GM21526 (cell line): ENCODE results near the gene GOLGB1.
A peak's percentile ranks its signal among the peaks of the same experiment; 100 is the strongest.
"Not testable (repeated sequence)": the region's sequence is repeated elsewhere in the genome, so short reads cannot be mapped to it uniquely, and the experiment has no call there.

Experiments
- ATAC-seq: cut with Tn5 transposase; IDR thresholded peaks from one replicate; pipeline ENCODE4 v1.9.1; 2021; ENCODE audit warnings: moderate library complexity; ENCODE audit not compliant: unreplicated experiment, low FRiP score

Gene GOLGB1

DNA sequence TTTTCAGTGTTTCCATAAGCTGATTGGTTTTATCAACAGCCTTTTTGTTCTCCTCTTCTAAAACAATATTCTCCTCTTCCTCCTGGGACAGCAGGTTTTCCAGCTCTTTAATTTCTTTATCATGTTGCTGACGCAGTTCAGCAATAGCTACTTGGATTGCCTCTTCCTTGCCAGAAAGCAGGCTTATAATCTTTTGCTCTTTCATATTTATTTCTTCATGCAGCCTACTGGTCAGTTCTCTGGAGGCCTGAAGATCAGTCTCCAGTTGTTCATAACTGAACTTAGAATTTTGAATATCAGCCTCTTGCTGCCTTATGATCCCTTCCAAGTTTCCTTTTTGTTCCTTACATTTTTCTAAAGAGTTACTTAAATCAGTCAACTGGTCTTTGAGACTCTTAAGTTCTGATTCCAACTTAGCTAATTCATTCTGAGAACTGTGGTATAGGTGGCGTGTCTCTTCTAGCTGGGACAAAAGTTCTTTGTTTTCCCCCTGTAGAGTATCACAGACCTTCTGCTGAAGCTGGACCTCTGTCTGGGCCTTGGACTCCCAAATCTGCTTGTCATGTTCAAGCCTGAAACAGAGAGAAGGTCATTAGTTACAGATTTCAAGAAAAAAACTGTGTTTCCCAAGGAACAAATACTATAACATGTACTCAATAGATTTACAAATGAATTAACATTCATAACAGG lies 57.4 kb downstream of the GOLGB1 start:
- no peak for ATAC-seq

DNA sequence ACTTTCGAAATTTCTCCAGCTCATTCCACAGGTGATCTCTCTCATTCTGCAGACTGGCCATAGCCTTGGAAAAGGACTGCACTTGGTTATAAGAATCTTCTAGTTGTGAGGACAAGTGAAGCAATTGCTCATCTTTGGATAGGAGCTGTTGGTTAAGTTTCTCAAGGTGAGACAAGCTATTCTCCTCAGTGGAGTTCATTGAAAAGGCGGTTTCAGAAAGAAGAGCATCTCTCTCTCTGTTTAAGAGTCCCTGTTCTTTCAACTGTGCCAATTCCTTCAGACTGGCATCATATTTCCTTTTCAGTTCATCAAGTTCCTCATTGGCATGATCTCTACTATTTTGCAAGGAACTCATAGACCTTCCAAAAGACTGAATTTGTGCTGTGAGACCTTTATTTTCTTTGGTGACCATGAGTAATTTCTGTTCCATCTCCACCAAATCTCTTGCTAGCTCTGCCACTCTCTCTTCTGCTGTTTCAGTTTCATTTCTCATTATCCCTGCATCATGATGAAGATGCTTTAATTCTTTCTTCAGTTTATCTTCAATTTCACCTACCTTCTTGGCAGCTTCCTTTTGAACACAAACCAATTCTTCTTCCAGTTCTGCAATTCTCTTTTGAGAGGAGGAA lies 58.6 kb downstream of the GOLGB1 start:
- peak; percentile 59 for ATAC-seq

DNA sequence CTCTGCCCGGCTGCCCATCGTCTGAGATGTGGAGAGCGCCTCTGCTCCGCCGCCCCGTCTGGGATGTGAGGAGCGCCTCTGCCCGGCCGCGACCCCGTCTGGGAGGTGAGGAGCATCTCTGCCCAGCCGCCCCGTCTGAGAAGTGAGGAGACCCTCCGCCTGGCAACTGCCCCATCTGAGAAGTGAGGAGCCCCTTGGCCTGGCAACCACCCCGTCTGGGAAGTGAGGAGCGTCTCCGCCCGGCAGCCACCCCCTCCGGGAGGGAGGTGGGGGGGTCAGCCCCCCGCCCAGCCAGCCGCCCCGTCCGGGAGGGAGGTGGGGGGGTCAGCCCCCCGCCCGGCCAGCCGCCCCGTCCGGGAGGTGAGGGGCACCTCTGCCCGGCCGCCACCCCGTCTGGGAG lies 60.8 kb downstream of the GOLGB1 start:
- not testable (repeated sequence) for ATAC-seq

DNA sequence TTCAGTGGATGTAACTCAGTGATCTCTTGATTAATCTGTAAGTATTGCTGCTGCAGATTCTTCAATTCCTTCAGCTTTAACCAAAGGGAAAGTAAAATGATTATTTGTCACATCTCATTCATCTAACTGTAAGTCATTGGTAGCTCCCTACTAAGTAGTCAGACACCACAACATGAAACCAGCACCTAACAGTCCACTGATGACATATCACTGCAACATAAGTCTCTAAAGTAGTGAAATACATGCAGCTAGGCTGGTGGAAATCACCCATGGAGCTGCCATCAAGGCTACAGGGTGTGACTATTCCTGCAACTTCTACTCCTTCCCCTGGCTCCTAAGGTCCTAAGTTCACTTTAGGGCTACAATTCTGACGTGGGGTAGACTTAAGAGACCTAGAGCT lies 67.7 kb downstream of the GOLGB1 start:
- no peak for ATAC-seq

DNA sequence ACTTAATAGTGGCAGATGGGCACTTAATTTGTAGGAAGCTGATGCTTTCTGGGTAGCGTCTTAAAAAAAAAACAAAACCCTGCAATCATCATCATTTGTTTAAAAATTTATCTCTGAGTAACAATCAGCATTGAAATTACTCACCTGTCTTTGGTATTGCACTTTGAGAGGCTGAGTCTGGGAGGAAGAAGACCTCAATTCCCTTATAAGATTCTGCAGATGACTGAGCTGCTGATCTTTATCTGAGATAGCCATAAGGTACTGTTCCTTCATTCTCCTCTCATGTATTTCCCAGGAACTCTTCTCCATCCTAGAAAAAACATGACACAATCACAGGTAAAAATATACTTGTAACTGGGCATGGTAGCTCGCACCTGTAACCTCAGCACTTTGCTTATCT lies 72.4 kb downstream of the GOLGB1 start:
- ATAC-seq, result no peak

DNA sequence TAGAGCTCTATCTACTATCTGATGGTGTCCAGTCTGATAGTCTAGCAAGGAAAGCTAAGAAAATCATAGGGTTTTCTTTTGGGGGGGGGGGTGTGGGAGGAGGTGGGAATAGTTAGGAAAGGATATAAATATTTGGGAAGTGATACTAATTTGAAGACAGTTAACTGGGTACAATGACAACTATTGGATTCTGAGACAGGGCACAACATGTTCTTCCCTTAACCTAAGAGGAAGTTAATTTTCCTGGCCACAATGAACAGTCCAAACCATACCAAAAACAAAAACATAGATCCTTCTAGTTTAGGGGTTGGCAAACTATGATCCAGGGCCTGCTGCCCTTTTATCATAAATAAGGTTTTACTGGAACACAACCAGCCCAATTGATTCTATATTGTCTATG lies 78.9 kb downstream of the GOLGB1 start:
- no peak for ATAC-seq

DNA sequence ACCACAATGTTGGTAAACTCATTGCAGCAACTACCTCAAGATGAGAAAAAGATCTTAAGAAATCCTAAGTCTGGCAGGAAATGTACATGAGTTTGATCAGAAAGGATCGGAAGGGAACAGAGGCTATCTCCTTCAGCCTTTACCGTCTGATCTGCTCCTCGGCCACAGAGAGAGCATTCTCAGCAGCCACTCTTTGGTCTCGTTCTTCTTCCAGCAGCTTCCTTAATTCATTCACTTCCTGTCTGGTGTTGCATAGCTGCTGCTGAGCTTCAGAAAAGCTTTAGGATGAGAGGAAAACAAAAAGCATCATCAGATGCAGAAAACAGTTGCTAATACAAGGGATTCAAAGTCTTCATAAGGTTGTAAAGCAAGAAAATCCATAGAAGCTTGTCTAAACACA lies 82.2 kb downstream of the GOLGB1 start:
- ATAC-seq, result no peak

DNA sequence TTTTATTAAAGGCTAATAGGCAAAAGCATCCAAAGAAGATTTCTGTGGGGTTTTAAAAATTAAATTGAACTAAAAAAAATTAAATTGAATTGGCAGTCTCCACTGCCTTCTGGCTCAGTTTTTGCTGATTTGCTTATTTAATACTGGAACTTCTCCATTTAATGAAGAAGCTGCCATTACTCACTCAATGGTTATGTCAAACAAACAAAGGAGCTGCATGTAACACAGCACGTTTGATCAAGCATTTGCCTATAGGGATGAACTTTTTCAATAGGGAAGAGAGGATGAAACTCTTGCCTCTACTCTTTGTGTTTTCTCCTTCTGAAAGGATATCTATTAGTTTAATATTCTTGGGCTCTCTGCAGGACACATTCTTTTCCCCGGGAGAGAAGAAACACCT lies 84.1 kb downstream of the GOLGB1 start:
- no peak for ATAC-seq

DNA sequence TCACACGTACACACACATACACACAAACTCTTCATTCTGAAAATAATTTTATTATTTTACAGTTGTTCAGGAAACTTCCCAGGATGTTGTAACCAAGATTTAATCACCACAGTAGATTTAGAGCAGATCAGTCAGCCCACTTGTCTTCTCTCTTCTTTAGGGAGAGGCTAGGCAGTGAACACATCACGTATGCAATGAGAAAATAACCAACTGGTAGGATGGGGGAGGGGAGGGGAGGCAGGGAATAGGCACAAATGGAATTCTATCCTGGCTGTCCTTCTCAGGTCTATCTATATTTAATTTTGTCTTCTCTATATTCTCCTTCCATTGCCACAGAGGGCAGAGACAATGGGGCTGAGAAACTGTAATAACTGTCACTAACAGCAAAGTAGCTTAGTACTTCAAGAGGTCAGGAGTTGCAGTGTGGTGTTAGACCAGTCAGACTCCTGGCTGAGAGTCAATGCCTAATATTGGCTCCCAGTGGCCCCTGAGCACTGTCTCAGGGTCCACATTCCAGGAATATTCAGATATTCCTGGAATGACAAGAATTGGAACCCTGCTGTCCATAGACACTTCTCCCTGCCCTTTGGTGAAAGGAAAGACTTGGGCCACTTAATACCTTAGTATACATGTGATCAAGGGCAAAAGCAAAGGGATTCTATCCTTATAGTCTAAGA lies 86.2 kb downstream of the GOLGB1 start:
- no peak for ATAC-seq

DNA sequence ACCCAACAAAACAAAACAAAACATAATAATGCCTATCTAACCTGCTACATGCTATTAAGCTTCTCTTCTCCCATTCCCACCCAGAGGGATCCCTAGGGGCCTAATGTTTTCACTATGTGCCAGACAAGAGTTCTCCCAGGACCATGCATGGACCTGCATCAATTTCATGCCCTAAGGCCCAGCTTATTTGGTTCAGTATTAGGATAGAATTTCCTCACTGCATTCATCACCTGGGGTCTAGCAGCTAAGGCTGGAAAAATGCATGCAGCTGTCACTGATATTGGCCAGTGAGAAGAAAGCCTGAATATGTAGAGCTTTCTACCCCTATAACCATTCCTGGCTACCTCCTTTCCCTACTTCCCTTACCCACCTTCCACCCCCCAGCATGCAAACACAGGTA lies 86.8 kb downstream of the GOLGB1 start:
- ATAC-seq, result no peak

DNA sequence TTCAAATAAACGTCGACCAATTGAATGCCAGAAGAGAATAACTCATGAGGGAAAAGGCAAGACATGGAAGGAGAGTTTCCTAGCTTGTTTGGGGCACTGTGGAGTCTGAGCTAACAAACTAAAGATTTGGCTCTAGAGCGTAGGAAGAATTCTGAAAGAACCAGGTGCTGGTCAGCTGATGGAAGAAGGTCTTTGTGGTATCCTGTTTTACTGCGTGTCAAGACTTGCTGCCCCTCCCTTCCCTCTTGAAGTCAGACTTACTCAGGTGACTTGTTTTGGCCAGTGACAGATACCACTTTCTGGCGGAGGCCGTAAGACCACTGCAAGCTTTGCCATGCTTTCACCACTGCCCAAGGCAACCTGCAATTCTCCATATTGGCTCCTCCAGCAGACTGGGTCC lies 88.2 kb downstream of the GOLGB1 start:
- ATAC-seq, result no peak

DNA sequence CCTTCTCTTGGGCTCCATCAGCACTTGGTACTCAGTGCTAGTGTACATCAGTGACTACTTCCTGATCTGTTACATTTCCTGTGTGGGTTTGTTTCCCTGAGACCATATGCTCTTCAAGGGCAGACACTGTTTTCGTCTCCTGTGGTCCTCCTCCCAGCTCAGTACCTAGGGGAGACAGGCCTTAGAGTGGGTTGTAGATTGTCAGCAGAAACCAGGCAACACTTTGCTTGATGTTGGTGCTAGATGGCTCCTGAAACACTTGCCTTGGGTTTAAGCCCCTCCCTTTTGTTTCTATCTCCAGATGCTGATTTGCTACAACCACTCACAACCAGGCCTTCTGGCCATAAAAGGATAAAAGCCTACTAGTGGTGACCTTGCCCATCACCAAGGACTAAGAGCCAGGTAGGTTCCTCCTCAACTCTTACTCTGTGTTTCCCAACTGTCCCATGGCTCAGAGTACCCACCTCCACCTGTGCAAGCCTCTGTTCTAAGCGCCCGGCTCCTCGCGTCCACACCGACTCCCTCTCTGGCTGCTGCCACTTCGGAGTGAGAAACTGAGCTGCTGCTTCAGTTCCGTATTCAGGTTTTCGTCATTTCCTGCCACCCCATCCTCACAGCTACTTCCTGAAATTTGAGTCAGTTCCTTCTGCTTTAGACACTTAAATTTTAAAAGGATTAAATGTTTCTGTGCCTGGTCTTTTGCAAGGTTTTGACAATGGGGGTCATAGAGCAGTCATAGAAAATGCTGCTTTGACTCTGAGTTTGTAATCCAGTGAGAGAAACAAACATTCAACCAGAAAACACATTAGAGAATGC lies 89.0 kb downstream of the GOLGB1 start, which contains the start of gene HCLS1:
Gene HCLS1 (minus strand): TSS at position 548 of the 816 bp plus-strand sequence. CDS start 2,556 bp downstream, outside the sequence.
- ATAC-seq, result peak; percentile 81

DNA sequence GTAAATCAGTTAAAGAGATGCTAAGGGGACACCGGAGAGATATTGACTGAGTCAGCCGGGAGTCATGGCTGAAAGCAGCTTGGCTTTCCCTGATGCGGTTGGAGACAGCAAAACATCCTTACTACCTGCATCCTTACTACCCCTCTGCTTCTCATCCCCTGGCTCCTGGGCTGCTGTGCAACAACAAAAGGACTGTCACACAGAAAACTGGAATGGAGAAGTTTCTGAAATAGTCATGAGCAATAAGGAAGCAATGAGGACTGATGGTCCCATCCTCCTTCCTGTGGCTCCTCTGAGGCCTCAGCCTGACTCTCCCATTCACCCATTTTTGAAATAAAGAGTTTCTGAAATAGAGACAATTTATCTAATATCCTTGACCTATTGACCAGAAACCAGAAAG lies 90.0 kb downstream of the GOLGB1 start:
- no peak for ATAC-seq

DNA sequence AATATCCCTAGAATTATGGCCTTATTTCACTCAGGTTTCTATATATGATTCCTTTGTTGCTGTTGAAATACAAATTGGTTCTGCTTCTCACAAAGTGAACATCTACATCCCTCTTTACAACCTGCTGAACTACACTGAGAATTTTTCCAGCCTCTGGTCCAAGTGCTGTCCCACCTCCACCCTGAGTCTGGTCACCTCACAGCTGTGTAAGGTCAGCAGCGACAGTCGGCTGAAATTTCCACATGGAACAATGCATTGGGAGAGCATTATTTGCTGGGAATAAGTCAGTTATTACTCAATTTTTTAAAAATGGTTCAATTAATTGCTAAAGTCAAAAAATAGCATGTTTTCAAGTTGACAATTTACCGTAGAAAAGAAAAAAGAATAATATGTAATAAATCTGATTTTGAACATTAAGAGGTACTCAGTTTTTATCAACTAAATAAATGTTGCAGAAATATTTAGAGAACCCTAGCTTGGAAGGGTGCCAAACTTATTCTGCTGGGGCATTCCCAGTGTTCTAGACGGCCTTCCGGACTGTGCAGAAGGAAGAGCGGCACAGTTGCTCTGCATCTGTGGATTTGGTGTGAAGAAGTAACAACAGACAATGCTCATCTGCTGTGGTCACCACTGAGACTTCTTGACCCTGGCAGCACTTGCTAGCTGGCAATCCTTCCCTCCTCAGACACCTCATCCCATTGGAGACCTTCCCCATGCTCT lies 90.7 kb downstream of the GOLGB1 start:
- ATAC-seq, result no peak

DNA sequence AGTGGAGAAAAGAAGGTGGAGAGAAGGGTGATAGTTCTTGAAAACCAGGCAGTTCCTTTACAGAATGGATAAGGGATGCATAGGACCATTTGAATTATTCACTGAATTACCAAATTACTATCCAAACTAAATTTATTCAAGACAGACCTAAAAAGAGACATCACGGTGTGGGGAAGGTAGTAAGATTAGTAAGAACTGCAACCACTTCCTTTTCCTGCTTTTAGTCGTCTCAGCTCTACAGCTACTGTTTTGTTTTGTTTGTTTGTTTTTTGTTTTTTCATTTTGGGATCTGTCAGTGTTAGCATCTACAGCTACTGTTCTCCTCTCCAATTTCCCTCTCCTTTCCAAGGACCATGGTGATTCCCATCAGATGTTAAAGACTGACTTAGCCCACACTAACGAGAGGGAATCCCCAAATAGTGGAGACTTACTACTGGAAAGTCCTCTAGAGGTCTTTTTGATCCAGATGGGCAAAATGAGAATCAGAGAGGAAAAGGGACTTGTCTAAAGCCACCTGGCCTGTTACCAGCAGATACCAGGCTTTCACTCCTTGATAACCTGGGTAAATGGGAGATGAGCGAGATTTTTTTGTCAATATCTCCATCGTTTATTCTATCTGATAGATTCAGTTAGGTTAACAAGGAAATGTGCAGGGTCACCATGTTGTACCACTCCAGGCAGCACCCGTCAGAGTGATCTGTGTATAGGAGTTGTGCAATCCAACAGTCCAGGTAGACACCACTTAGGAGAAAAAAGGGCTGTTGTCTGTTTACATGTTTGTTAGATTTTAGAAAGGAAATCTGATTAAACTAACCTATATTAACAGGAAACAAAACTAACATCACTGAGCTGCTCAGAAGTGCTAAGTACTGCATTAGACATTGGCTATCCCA lies 94.8 kb downstream of the GOLGB1 start:
- ATAC-seq, result peak; percentile 56

DNA sequence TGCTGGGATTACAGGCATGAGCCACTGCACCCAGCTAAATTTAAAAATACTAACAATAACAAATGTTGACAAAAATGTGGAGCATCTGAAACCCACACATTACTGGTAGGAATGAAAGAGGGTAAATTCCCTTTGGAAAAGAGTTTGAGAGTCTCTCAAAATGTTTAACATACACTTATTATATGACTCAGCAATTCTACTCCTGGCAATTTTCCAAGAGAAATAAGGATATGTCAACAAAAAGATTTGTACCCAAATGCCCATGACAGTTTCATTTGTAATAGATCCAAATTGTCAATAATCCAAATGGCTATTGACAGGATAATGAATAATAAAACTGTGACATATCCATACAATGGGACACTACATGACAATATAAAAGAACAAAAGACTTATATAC lies 97.9 kb downstream of the GOLGB1 start:
- ATAC-seq, result no peak

DNA sequence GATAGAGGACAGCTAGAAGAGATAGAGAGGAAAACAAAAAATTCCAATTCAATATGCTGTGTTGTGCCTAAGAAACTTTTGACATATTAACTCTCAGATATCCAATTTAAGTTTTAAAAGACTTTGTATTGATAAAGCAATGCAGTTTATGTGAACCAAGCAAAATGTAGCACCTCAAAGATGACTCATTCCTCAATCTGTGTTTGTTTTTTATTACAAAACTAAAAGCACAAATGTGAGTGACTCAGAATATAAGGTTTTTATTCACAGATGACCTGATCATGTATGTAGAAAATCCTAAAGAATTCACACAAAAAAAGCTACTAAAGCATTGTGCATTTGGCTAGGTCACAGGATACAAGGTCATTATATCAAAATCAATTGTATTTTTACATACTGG lies 99.9 kb downstream of the GOLGB1 start:
- ATAC-seq, result no peak

DNA sequence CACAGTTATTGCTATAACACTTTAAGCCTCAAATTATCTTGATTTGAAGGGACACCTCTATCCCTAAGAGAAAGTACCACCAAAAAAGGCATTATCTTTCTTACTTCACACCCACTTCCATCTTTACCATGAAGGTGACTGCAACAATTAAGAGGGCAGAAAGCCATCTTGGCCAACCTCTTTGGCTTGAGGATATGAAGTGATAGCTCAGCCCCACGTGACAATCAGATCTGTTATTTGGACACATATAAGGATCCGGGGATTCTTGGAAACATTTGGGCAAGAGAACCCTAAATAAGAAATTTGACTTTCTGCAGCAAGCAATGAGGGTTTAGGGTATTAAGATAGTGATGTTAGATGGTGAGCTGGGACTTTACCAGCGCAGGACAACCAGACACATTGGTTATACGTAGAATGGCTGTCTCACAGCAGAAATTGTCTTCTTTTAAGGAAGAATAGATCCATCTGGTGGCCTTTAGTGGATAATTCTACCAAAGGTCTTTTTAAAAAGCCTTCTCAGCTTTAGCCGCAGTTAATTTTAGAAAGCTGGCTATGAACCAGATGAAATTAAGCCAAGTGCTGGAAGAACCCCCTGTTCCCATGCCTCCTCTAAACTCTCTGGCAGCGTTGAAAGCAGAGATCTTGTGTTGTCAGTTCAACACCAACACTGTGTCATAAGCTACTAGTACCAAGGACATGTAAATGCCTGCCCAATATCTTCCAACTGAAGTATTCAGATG lies 101.2 kb downstream of the GOLGB1 start:
- ATAC-seq, result no peak

DNA sequence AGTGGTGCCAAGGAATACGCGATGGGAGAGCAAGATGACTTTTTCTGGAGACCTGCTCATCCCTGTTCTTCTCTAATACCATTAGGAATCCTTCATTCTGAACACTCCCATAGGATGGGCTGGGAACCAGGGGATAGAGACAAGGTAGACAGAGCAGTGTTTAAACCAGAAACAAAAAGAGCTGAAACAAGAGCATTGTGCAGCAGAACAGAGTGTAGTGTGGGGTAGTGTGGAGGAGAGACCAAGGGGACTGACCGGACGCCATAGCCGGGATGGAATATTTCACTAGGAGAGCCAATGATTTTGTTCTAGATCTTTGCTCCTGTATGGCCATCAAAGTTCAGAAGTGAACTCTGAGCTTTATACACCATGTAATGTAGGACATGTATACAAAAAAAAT lies 104.5 kb downstream of the GOLGB1 start:
- no peak for ATAC-seq
